HG03139 (cell line): ENCODE results near the gene FXYD7.

Source experiments
- ATAC-seq: cut with Tn5 transposase; IDR thresholded peaks from one replicate; pipeline ENCODE4 v1.9.1; 2021; ENCODE audit not compliant: unreplicated experiment

Gene FXYD7

DNA sequence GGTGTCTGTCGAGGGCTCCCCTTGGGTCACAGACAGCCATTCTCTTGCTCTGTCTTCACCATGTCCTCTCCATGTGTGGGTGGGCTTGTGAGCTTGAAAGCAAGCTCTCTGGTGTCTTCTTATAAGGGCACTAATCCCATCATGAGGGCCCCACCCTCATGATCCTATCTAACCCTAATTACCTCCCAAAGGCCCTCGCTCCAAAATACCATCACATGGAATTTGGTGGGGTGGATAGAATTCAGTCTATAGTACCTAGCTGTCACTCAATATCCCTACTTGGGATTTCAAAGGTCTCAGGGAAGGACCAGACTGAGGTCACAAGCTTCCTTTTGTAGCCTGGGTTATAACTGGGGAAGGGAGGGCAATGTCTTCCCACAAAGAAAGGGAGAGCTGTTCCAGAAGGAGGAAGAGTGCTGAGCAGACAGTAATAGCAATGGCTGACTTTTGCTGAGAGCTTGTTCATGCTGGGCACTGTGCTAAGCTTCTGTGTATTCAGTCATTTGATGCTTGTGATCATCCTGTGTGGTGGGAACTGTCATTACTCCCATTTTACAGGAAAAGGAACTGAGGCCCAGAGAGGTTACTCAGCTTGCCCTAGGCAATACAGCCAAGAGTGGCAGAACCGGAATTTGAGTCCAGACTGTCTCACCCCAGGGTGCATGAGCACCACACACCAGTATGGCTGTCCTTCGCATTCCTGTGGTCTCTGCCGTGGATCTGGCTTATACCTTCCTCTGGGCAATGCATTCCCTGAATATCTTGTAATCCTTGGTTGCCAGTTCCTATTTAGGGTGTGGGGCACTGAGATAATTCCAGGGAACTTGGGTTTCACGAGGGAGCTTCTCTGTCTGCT lies 19.6 kb downstream of the FXYD7 start:
- no peak for ATAC-seq

GRCh38 chr19:35164418-35164817 lies 21.4 kb downstream of the FXYD7 start:
- no peak for ATAC-seq

- no peak for ATAC-seq
Measured at GRCh38 chr19:35165200-35166058, 22.4 kb downstream of the FXYD7 start.

DNA sequence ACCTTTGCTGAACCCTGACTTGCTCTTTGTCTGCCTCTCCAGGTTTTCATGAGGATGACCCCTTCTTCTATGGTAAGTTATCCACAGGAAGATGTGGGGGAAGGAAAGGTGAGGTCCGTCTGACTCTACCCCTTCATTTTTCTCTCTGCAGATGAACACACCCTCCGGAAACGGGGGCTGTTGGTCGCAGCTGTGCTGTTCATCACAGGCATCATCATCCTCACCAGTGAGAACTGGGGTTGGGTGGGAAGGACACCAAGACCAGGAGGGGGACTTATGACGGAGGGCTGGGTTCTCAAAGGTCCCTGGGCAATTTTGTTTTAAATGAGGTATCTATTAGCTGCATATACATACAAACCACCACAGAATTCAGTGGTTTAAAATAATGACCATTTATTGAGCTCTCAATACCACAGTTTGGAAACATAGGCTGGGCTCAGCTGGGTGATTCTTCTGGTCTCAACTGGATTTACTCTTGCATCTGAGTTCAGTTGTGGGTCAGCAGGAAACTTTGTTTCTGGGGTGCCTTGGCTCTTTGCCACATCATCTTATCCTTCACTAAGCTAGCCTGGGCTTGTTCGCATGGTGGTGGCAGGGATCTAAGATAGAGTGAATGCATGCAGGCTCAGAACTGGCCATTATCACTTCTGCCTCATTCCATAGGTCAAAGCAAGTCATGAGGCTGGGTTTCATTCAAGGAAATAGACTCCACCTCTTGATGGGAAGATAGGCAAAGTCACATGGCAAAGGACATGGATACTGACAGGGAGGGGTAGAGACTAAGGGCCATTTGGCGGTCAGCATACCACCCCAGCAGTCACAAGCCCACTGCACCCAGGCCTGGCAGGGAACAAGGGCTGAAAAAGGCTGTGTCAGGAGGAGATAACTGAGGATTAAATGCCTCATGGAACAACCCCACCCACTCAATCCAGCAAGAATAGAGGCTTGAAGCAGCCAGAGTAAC lies 23.3 kb downstream of the FXYD7 start:
- ATAC-seq = no peak

DNA sequence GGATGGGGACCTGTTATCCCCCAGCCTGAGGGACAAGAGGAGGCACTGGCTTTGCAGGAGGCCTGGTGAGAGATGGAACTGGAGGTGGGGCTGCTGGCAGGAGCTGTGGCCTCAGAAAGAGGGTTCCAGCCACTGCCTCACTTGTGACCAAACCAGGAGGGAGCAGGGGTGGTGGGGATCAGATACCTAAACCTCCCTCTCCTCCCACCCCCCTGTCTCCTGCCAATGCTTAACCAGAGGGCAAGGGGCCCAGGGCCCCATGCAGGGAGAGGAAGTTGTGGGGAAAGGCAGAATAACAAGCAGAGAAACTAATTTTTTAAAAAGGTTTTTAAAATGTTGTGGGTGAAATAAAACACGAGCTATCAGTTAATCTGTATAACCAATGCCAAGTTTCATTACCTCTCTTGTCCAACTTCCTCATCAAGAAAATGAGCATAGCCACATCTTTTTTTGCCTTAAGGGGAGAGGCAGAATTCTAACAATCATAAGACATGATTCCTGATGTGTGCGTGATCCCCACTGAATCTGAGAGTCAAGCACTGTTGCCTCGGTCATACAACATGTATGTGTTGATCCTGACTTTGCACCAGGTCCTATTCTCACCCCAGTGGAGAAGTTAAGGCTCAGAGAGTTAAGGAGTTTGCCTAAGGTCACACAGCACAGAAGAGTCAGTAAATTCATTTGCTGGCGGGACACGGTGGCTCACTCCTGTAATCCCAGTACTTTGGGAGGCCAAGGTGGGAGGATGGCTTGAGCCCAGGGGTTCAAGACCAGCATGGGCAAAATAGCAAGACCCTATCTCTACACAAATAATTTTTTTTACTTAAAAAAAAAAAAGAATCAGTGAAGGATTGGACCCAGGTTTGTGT lies 24.4 kb downstream of the FXYD7 start:
- ATAC-seq = no peak

- no peak for ATAC-seq
Measured at GRCh38 chr19:35168196-35168595, 25.1 kb downstream of the FXYD7 start.

DNA sequence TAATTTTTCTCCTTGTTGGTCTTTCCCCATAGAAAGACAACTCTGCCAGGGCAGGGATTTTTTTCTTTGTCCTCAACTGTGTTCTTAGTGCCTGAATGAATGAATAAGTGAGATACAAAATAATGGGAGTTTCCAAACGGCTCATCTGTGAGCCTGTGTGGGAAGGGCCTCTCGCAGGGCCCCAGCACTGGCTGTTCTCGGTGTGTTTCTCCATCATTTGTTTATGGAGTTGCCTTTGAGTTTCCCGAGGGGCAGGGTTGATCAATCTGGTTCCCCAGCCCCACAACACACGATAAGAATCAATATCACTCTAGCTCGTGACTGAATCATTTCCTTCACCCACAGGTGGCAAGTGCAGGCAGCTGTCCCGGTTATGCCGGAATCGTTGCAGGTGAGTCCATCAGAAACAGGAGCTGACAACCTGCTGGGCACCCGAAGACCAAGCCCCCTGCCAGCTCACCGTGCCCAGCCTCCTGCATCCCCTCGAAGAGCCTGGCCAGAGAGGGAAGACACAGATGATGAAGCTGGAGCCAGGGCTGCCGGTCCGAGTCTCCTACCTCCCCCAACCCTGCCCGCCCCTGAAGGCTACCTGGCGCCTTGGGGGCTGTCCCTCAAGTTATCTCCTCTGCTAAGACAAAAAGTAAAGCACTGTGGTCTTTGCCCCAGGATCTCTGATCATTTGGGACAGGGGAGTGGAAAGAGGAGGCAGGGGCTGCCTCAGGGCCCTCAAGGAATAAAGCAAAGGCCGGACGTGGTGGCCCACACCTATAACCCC lies 26.4 kb downstream of the FXYD7 start:
- ATAC-seq = no peak

DNA sequence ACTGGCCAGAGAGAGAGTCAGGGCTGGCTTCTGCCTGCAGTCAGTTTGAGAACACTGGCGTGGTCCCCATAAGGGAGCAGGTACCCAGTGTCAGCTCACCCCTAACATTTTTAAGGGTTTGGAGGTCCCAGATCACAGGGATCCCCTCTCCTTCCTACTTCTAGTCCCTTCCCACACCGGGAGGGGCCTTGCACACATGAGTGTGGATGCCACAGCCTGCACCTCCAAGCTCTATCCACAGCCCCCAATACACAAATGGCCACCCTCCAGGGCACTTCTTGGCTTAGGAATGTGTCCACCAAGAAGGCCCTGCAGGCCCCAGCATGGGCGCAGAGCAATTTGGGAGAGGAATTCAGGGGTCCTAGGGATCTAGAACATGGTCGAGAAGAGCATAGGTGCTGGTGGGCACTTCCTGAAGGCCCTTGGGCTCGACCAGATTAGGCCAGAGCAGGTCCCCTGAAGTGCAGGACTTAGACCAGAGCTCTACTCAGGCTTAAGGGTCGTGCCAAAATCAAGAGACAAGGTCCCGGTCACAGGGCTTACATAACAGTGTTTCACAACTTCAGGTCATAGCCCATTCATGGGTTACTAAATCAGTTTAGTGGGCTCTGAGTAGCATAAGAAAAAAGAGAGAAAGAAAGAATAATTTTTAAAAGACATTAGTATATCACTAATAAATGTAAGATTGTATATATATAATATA lies 27.5 kb downstream of the FXYD7 start:
- ATAC-seq = no peak

DNA sequence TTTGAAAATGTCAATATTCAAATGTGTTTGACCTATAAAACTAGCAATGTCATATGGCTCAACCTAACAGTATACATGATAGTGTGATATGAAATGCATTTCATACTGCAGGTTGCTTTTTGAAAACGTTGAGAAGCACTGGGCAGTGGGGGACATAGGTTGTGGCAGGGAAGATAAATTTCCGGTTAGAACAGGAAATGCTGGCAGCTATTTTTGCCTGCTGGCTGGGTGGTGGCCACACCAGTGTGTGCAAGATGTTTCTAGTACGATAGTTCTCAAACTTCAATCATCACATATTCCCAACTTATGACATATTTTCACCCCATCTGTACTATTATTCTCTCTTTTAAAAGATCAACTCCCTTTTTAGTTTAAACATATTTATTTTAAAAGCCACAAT lies 28.7 kb downstream of the FXYD7 start:
- ATAC-seq = no peak

- ATAC-seq = no peak
Measured at GRCh38 chr19:35174226-35174625, 31.2 kb downstream of the FXYD7 start.

DNA sequence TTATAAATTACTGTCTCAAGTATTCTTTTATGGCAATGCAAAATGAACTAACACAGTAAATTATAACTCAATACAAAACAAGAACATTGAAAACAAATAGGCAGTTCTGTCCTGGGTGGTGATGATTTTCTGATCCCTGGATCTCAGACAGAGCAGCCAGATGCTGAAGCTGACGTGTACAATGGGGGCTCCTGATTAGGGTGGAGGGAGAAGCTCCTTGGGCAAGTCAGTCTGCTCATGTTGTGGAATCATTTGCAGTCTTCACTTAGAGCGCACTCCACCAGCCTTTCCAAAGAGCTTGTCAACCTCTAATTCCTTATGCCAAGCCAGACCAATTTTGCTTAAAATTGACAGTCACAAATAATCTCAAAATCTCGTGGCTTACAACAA lies 33.1 kb downstream of the FXYD7 start:
- ATAC-seq = no peak

GRCh38 chr19:35177377-35178274 lies 34.6 kb downstream of the FXYD7 start:
- ATAC-seq = no peak

GRCh38 chr19:35178701-35179100 lies 35.6 kb downstream of the FXYD7 start:
- ATAC-seq = no peak

- ATAC-seq = no peak
Measured at GRCh38 chr19:35179830-35180229, 36.8 kb downstream of the FXYD7 start.

DNA sequence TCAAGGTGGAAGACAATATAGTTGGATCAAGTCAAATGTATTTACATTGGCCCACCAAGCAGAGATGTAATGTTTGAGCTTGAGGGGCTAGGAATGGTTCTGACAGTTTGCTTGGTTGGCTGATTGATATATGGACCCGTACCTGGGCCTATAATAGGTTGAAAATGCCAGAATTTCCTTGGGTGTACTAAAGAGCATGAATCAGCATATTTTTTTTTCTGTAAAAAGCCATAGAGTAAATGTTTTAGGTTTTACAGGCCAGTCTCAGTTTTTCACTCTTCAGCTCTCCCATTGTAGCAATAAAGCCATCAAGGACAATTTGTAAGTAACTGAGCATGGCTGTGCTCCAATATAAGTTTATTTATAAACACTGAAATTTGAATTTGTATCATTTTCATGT lies 38.3 kb downstream of the FXYD7 start:
- no peak for ATAC-seq

GRCh38 chr19:35184267-35184666 lies 41.2 kb downstream of the FXYD7 start:
- no peak for ATAC-seq

- no peak for ATAC-seq
Measured at GRCh38 chr19:35184884-35185283, 41.8 kb downstream of the FXYD7 start.
